ENCODE measurements around the gene FIBP.

Gene FIBP

DNA sequence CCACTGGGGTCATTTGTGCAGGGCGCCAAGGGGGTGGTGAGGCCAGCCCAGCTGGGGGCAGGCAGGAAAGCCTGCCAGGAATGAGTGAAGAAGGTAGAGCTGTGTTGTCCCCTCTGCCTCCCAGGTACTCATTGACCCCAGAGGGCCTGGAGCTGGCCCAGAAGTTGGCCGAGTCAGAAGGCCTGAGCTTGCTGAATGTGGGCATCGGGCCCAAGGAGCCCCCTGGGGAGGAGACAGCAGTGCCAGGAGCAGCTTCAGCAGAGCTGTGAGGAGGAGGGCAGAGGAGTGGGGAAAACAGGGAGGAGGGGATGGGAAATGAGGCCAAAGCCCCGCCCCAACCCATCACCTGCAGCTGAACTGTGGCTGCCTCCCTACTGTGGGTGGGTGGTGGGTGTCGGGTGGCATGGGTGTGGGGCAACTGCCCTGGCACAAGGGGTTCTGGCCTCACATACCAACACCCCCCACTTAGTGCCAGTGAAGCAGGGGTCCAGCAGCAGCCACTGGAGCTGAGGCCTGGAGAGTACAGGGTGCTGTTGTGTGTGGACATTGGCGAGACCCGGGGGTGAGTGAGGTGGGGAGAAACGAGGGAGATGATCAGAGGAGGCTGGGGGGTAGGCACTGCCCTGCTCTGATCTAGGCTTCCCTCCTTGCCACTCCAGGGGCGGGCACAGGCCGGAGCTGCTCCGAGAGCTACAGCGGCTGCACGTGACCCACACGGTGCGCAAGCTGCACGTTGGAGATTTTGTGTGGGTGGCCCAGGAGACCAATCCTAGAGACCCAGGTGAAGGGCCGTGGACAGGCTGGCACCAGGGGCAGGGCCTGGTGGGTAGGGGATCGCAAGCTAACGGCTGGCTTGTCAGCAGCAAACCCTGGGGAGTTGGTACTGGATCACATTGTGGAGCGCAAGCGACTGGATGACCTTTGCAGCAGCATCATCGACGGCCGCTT is 25.1 kb downstream of the FIBP start:
- TF ChIP-seq, protein P1, sequence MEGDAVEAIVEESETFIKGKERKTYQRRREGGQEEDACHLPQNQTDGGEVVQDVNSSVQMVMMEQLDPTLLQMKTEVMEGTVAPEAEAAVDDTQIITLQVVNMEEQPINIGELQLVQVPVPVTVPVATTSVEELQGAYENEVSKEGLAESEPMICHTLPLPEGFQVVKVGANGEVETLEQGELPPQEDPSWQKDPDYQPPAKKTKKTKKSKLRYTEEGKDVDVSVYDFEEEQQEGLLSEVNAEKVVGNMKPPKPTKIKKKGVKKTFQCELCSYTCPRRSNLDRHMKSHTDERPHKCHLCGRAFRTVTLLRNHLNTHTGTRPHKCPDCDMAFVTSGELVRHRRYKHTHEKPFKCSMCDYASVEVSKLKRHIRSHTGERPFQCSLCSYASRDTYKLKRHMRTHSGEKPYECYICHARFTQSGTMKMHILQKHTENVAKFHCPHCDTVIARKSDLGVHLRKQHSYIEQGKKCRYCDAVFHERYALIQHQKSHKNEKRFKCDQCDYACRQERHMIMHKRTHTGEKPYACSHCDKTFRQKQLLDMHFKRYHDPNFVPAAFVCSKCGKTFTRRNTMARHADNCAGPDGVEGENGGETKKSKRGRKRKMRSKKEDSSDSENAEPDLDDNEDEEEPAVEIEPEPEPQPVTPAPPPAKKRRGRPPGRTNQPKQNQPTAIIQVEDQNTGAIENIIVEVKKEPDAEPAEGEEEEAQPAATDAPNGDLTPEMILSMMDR (IDR thresholded peaks at IDR 0.05), result no peak
- peak overlapping the region; percentile 32 for H3K27ac Mint-ChIP-seq
- no peaks in the 10 kb centered on the region for H3K9me3 Mint-ChIP-seq
- H3K27me3 Mint-ChIP-seq (ENCODE audit: low read depth, poor library complexity), result peaks cover 6% of the 10 kb centered on the region
- peaks cover 13% of the 10 kb centered on the region for H3K36me3 Mint-ChIP-seq (ENCODE audit: low read depth)
- H3K4me1 Mint-ChIP-seq, result peaks cover 45% of the 10 kb centered on the region
- no peak for DNase-seq
- H3K4me3 Mint-ChIP-seq, result peak overlapping the region; percentile 69

DNA sequence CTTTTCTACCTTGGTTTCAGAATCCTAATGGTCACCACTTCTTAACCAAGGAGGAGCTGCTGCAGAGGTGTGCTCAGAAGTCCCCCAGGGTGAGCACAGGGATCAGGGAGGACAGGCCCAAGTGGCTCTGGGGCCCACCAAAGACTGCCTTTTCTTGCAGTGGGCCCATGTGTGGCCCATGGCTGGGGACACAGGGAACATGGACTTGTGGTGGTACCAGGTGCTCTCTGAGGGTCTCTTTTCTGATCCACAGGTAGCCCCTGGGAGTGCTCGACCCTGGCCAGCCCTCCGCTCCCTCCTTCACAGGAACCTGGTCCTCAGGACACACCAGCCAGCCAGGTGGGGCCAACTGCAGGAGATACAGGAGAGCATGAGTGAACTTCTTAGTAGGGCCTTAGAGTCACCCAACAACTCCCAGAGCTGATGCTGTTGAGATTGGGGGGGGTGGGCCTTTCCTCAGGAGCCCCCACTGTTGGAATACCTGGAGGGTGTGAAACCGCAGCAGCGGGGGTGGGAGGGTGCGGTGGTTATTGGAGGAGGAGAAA is 26.0 kb downstream of the FIBP start:
- no peak for DNase-seq
- Mint-ChIP-seq H3K4me1 (peaks cover 36% of the 10 kb centered on the region), H3K27me3 (ENCODE audit: low read depth, poor library complexity) (peaks cover 6% of the 10 kb centered on the region), H3K9me3 (no peaks in the 10 kb centered on the region), H3K27ac (no peak overlapping the region), H3K4me3 (peak overlapping the region; percentile 69), H3K36me3 (ENCODE audit: low read depth) (peaks cover 8% of the 10 kb centered on the region)
- TF ChIP-seq, protein P1 (IDR thresholded peaks at IDR 0.05), result no peak

- peak overlapping the region; percentile 87 for H3K4me3 Mint-ChIP-seq
- H3K27me3 Mint-ChIP-seq (ENCODE audit: low read depth, poor library complexity), result peaks cover 9% of the 10 kb centered on the region
- H3K27ac Mint-ChIP-seq, result no peak overlapping the region
- H3K9me3 Mint-ChIP-seq, result no peaks in the 10 kb centered on the region
- TF ChIP-seq, protein P1 (IDR thresholded peaks at IDR 0.05), result no peak
- no peak for DNase-seq
- peaks cover 8% of the 10 kb centered on the region for H3K36me3 Mint-ChIP-seq (ENCODE audit: low read depth)
- H3K4me1 Mint-ChIP-seq, result peaks cover 35% of the 10 kb centered on the region
Measured at GRCh38 chr11:65861533-65862183, 26.6 kb downstream of the FIBP start.

GRCh38 chr11:65861165-65861505 is 27.1 kb downstream of the FIBP start:
- Mint-ChIP-seq H3K9me3 (no peaks in the 10 kb centered on the region), H3K27me3 (ENCODE audit: low read depth, poor library complexity) (peaks cover 11% of the 10 kb centered on the region), H3K27ac (peak overlapping the region; percentile 83), H3K4me3 (peak overlapping the region; percentile 87), H3K36me3 (ENCODE audit: low read depth) (peaks cover 13% of the 10 kb centered on the region), H3K4me1 (peaks cover 40% of the 10 kb centered on the region)
- TF ChIP-seq, protein P1 (IDR thresholded peaks at IDR 0.05), result no peak
- no peak for DNase-seq

- TF ChIP-seq, protein P1 (IDR thresholded peaks at IDR 0.05), result peak; percentile 87
- H3K27ac Mint-ChIP-seq, result peak within 1 kb of the TSS; percentile 98
- peaks cover 19% of the 10 kb centered on the region for H3K36me3 Mint-ChIP-seq (ENCODE audit: low read depth)
- DNase-seq, result peak; percentile 97
- H3K27me3 Mint-ChIP-seq (ENCODE audit: low read depth, poor library complexity), result peaks cover 11% of the 10 kb centered on the region
- no peaks in the 10 kb centered on the region for H3K9me3 Mint-ChIP-seq
- H3K4me3 Mint-ChIP-seq, result peak within 1 kb of the TSS; percentile 87
- H3K4me1 Mint-ChIP-seq, result peaks cover 46% of the 10 kb centered on the region
Measured at GRCh38 chr11:65860278-65861164, 27.8 kb downstream of the FIBP start, which contains the start of gene MUS81. TSS of gene MUS81 (plus strand) at chr11:65860433. CDS start at chr11:65860754, 321 bp downstream.

All from nephron progenitor cell (in vitro differentiated cells).